B cell (primary cell): ENCODE measurements around the gene MELK. TPM values are rescaled to one million over a fixed set of nuclear protein-coding genes. Genes with fewer than 3 reads are reported as not detected.

Experiments used
- ATAC-seq: fragments of 200-7000 bp; cut with Tn5 transposase; one replicate; pipeline ENCODE4 v1.10.0; 2021; ENCODE audit warnings: low read depth, mild to moderate bottlenecking, moderate number of reproducible peaks, moderate library complexity
- CTCF ChIA-PET: fragments of 350-600 bp; sonication (Branson Sonifier 250); formaldehyde crosslinking; loops from one replicate; lab custom pipeline; 2021; ENCODE audit warnings: antibody characterized with exemption, inconsistent platforms; lab: Charles Lee
- POLR2A ChIA-PET: fragments of 350-600 bp; sonication (Branson Sonifier 250); formaldehyde crosslinking; loops from one replicate; lab custom pipeline; 2021; ENCODE audit warnings: antibody characterized with exemption; lab: Charles Lee
- DNase-seq: peaks from one replicate; pipeline ENCODE4 v3.0.0; 2013
- H2AFZ ChIP-seq: 2 replicates; pipeline ENCODE4 v1.6.1; 2012; ENCODE audit warnings: mild to moderate bottlenecking, low read depth, low read length; ENCODE audit not compliant: insufficient read depth, poor library complexity, severe bottlenecking
- H3K27ac ChIP-seq, 2 donors: 1 replicate in 1 of 2; 2 replicates in 1 of 2; pipeline ENCODE4 v1.5.1; 2012 to 2013; ENCODE audit warnings: low read length in 2 of 2, mild to moderate bottlenecking in 2 of 2, moderate library complexity in 1 of 2
- H3K27me3 ChIP-seq, 4 experiments: fragments of 200-600 bp in 1 of 4; sonication (generic) in 1 of 4; replicated peaks in 1 of 4; 1 replicate in 2 of 4; 2 replicates in 2 of 4; pipeline versions ENCODE4 v1.6.1 to v1.7.0; 2013 to 2016; ENCODE audit warnings: low read length in 3 of 4, mild to moderate bottlenecking in 2 of 4, mixed read lengths in 1 of 4, moderate library complexity in 1 of 4; ENCODE audit not compliant: insufficient read depth in 4 of 4, control insufficient read depth in 3 of 4; ENCODE audit errors: control extremely low read depth in 1 of 4
- H3K36me3 ChIP-seq, 2 experiments: replicated peaks in 1 of 2; 1 replicate in 1 of 2; 2 replicates in 1 of 2; pipeline versions ENCODE4 v1.6.1 to v1.7.1; 2013; ENCODE audit warnings: low read length in 1 of 2; ENCODE audit not compliant: insufficient read depth in 2 of 2, control insufficient read depth in 1 of 2; ENCODE audit errors: control extremely low read depth in 1 of 2, extremely low read depth in 1 of 2
- H3K4me1 ChIP-seq, 2 donors: fragments of 200-600 bp in 1 of 2; sonication (generic) in 1 of 2; 1 replicate in 1 of 2; 2 replicates in 1 of 2; pipeline versions ENCODE4 v1.5.1 to v1.6.1; 2013 to 2017; ENCODE audit warnings: low read length in 2 of 2; ENCODE audit not compliant: control insufficient read depth in 2 of 2, insufficient read depth in 2 of 2
- H3K4me2 ChIP-seq: replicated peaks from 2 replicates; pipeline ENCODE3; 2012; ENCODE audit warnings: mild to moderate bottlenecking, low read depth, low read length; ENCODE audit not compliant: poor library complexity, severe bottlenecking
- H3K4me3 ChIP-seq, 5 experiments: fragments of 200-600 bp in 1 of 5; sonication (generic) in 1 of 5; 1 replicate in 3 of 5; 2 replicates in 2 of 5; pipeline versions ENCODE4 v1.5.1 to v1.7.0; 2011 to 2016; ENCODE audit warnings: low read length in 4 of 5, mild to moderate bottlenecking in 4 of 5, low read depth in 2 of 5, control low read depth in 1 of 5, moderate library complexity in 1 of 5; ENCODE audit not compliant: insufficient read depth in 1 of 5; ENCODE audit errors: control extremely low read depth in 1 of 5, extremely low read depth in 1 of 5
- H3K79me2 ChIP-seq: fragments of 200-600 bp; sonication (generic); one replicate; pipeline ENCODE4 v1.6.0; 2016; ENCODE audit warnings: low read length; ENCODE audit not compliant: control insufficient read depth, insufficient read depth
- H3K9ac ChIP-seq: fragments of 200-600 bp; sonication (generic); 2 replicates; pipeline ENCODE4 v1.6.1; 2017; ENCODE audit warnings: mild to moderate bottlenecking, low read length, moderate library complexity
- H3K9me3 ChIP-seq, 3 donors: one replicate each; pipeline versions ENCODE4 v1.6.1 to v1.7.1; 2013; ENCODE audit warnings: low read length in 2 of 3; ENCODE audit not compliant: control insufficient read depth in 2 of 3, insufficient read depth in 1 of 3; ENCODE audit errors: control extremely low read depth in 1 of 3
- H4K20me1 ChIP-seq: 2 replicates; pipeline ENCODE4 v1.6.0; 2012; ENCODE audit warnings: mild to moderate bottlenecking, low read length; ENCODE audit not compliant: insufficient read depth, control insufficient read depth, poor library complexity, severe bottlenecking
- H3K27ac Mint-ChIP-seq: one replicate; pipeline ENCODE4 v1.8.0; 2021; ENCODE audit warnings: mixed read lengths
- H3K27me3 Mint-ChIP-seq: one replicate; pipeline ENCODE4 v1.8.0; 2021; ENCODE audit warnings: mixed read lengths
- H3K4me1 Mint-ChIP-seq: one replicate; pipeline ENCODE4 v1.8.0; 2021; ENCODE audit warnings: mixed read lengths
- H3K4me3 Mint-ChIP-seq: one replicate; pipeline ENCODE4 v1.8.0; 2021; ENCODE audit warnings: mixed read lengths
- H3K9me3 Mint-ChIP-seq: one replicate; pipeline ENCODE4 v1.8.0; 2022; ENCODE audit warnings: mixed read lengths; ENCODE audit not compliant: insufficient read depth
- CTCF ChIP-seq: fragments of 200-600 bp; IDR thresholded peaks from one replicate; pipeline ENCODE4 v1.8.0; 2022; ENCODE audit warnings: antibody characterized with exemption, mild to moderate bottlenecking
- EZH2 ChIP-seq: IDR thresholded peaks from 2 replicates; pipeline ENCODE4 v1.6.1; 2012; ENCODE audit warnings: borderline replicate concordance, low read depth, mild to moderate bottlenecking, moderate library complexity, low read length; ENCODE audit not compliant: insufficient read depth, poor library complexity, severe bottlenecking
- WGBS: methylation state at CpG from one replicate; pipeline ENCODE4 v1.1.5; 2013; ENCODE audit warnings: missing lambda C conversion rate; ENCODE audit not compliant: insufficient coverage; 5-methylcytosine and 5-hydroxymethylcytosine counted together
- intact Hi-C: fragments of 100-400 bp; cut with micrococcal nuclease; formaldehyde crosslinking; loops from one replicate; pipeline ENCODE4 v1.10.0; 2022
- polyA plus RNA-seq: library from polyadenylated mRNA; depleted of rRNA; stranded (reverse); fragments of >200 nt; gene quantifications from 2 replicates; pipeline ENCODE4 v1.2.3, GENCODE V29; 2012
- total RNA-seq, 2 donors: library from RNA; stranded (reverse); fragments of 120-200 nt in 1 of 2; gene quantifications; 1 replicate in 1 of 2; 2 replicates in 1 of 2; pipeline versions ENCODE4 v1.2.3 to v1.2.4, GENCODE V29; 2013 to 2022

The MELK gene
- total and polyA plus RNA-seq, 2 donors (not counting 1 experiment from before 2014, with no cell fraction given): 0.17 to 0.18 TPM

GRCh38 chr9:36713515-36714490 lies 141.1 kb downstream of the MELK start:
- no peak for DNase-seq
- no peak overlapping the region for H3K27ac Mint-ChIP-seq
- no peaks in the 10 kb centered on the region for H3K27me3 ChIP-seq
- H3K4me1 Mint-ChIP-seq: peaks cover 3% of the 10 kb centered on the region
- no peak overlapping the region for H3K4me3 ChIP-seq
- no peak overlapping the region for H3K27ac ChIP-seq
- H3K36me3 ChIP-seq: no peaks in the 10 kb centered on the region
- H2AFZ ChIP-seq: no peak overlapping the region
- ChIA-PET CTCF (no interaction called here), POLR2A (no interaction called here)
- peaks cover 0 to 1% of the 10 kb centered on the region in 2 donors for H3K4me1 ChIP-seq
- WGBS: 94% methylated on average over 23 of the region's 29 CpGs
- H3K9me3 ChIP-seq: peaks cover 0 to 5% (median 0%) of the 10 kb centered on the region in 3 donors
- H4K20me1 ChIP-seq: no peaks in the 10 kb centered on the region
- H3K4me3 Mint-ChIP-seq: no peak overlapping the region
- no peak for ATAC-seq
- no peak overlapping the region for H3K9ac ChIP-seq
- H3K4me2 ChIP-seq: no peak overlapping the region
- no peaks in the 10 kb centered on the region for H3K79me2 ChIP-seq
- intact Hi-C loops: no loop called here
- H3K27me3 Mint-ChIP-seq: peaks cover 8% of the 10 kb centered on the region
- TF ChIP-seq CTCF: no peak
- TF ChIP-seq EZH2: no peak
- peaks cover 4% of the 10 kb centered on the region for H3K9me3 Mint-ChIP-seq

- ATAC-seq: no peak
- peaks cover 8% of the 10 kb centered on the region for H3K27me3 Mint-ChIP-seq
- TF ChIP-seq CTCF (no peak), EZH2 (no peak)
- H4K20me1 ChIP-seq: no peaks in the 10 kb centered on the region
- no peak overlapping the region for H2AFZ ChIP-seq
- H3K9me3 Mint-ChIP-seq: peaks cover 4% of the 10 kb centered on the region
- no peak overlapping the region for H3K27ac Mint-ChIP-seq
- no peak overlapping the region for H3K4me3 ChIP-seq
- no peak for DNase-seq
- no peak overlapping the region for H3K4me3 Mint-ChIP-seq
- ChIA-PET POLR2A (no interaction called here), CTCF (no interaction called here)
- H3K79me2 ChIP-seq: no peaks in the 10 kb centered on the region
- no peak overlapping the region for H3K9ac ChIP-seq
- H3K9me3 ChIP-seq: peaks cover 0 to 5% (median 0%) of the 10 kb centered on the region in 3 donors
- no peaks in the 10 kb centered on the region for H3K27me3 ChIP-seq
- H3K4me2 ChIP-seq: no peak overlapping the region
- H3K4me1 Mint-ChIP-seq: peaks cover 4% of the 10 kb centered on the region
- 95% methylated on average over 2 of the region's 2 CpGs for WGBS
- H3K4me1 ChIP-seq: peaks cover 0 to 3% of the 10 kb centered on the region in 2 donors
- intact Hi-C loops: no loop called here
- H3K36me3 ChIP-seq: no peaks in the 10 kb centered on the region
- no peak overlapping the region for H3K27ac ChIP-seq
These were observed 143.8 kb downstream of the MELK start for GRCh38 chr9:36716496-36716895.
